Caco-2 (cell line): ENCODE data around the gene CSRP1. TPM values are rescaled to one million over a fixed set of nuclear protein-coding genes. Genes with fewer than 3 reads are reported as not detected.
A peak's percentile ranks its signal among the peaks of the same experiment; 100 is the strongest.

ENCODE experiments used
- BruUV-seq: library from RNA; stranded (reverse); fragments of 400-500 nt; replicated peaks from 2 replicates; lab custom pipeline; 2021; lab: Mats Ljungman, UMichigan
- CTCF ChIA-PET: fragments of 300-600 bp; sonication (Branson Sonifier 250); formaldehyde crosslinking; loops from one replicate; lab custom pipeline; 2022; ENCODE audit warnings: antibody characterized with exemption; lab: Charles Lee
- POLR2A ChIA-PET: fragments of 300-600 bp; sonication (Branson Sonifier 250); formaldehyde crosslinking; loops from one replicate; lab custom pipeline; 2022; ENCODE audit warnings: antibody characterized with exemption; lab: Charles Lee
- DNase-seq, 2 experiments: peaks; one replicate each; pipeline versions ENCODE4 v3.0.0 to v3.0.0-alpha.2; 2020 to 2022
- H3K27me3 ChIP-seq: replicated peaks from 2 replicates; pipeline ENCODE4 v1.6.0; 2011; ENCODE audit warnings: low read length; ENCODE audit not compliant: control insufficient read depth, insufficient read depth
- H3K36me3 ChIP-seq: 2 replicates; pipeline ENCODE4 v1.5.1; 2011; ENCODE audit warnings: low read length; ENCODE audit not compliant: control insufficient read depth, insufficient read depth
- H3K4me1 ChIP-seq: fragments of 250-450 bp; sonication (Bioruptor Pico); 2 replicates; pipeline ENCODE4 v1.5.1; 2020; ENCODE audit warnings: mild to moderate bottlenecking
- H3K4me3 ChIP-seq: 2 replicates; pipeline ENCODE4 v1.5.1; 2011; ENCODE audit warnings: low read depth, mild to moderate bottlenecking, control low read depth, low read length
- H3K9me3 ChIP-seq: fragments of 250-450 bp; sonication (Bioruptor Pico); 2 replicates; pipeline ENCODE4 v1.5.1; 2020; ENCODE audit warnings: mild to moderate bottlenecking, moderate library complexity
- H3K27ac Mint-ChIP-seq: one replicate; pipeline ENCODE4 v1.8.0; 2022; ENCODE audit warnings: mixed read lengths; ENCODE audit not compliant: unreplicated experiment
- H3K27me3 Mint-ChIP-seq: one replicate; pipeline ENCODE4 v1.8.0; 2022; ENCODE audit warnings: mixed read lengths; ENCODE audit not compliant: insufficient read depth, unreplicated experiment
- H3K36me3 Mint-ChIP-seq: one replicate; pipeline ENCODE4 v1.8.0; 2022; ENCODE audit warnings: mild to moderate bottlenecking, mixed read lengths; ENCODE audit not compliant: insufficient read depth, unreplicated experiment
- H3K4me1 Mint-ChIP-seq: one replicate; pipeline ENCODE4 v1.8.0; 2022; ENCODE audit warnings: low read depth, mixed read lengths; ENCODE audit not compliant: unreplicated experiment
- H3K4me3 Mint-ChIP-seq: one replicate; pipeline ENCODE4 v1.8.0; 2022; ENCODE audit warnings: mild to moderate bottlenecking, moderate library complexity, mixed read lengths; ENCODE audit not compliant: unreplicated experiment
- H3K9me3 Mint-ChIP-seq: one replicate; pipeline ENCODE4 v1.8.0; 2022; ENCODE audit warnings: mixed read lengths; ENCODE audit not compliant: unreplicated experiment
- intact Hi-C: fragments of 100-400 bp; cut with micrococcal nuclease; formaldehyde crosslinking; loops from one replicate; pipeline ENCODE4 v1.10.0; 2022; ENCODE audit not compliant: unreplicated experiment
- total RNA-seq: library from RNA; stranded (reverse); gene quantifications from 2 replicates; pipeline ENCODE4 v1.2.3, GENCODE V29; 2022
- TF ChIP-seq, protein P1 (sequence below), 2 experiments: fragments of 200-600 bp in 1 of 2; IDR thresholded peaks; 1 replicate in 1 of 2; 2 replicates in 1 of 2; pipeline versions ENCODE4 v1.5.1 to v1.8.0; 2011 to 2022; ENCODE audit warnings: antibody characterized with exemption in 1 of 2, control low read depth in 1 of 2, inconsistent platforms in 1 of 2, low read depth in 1 of 2, low read length in 1 of 2, mild to moderate bottlenecking in 1 of 2, moderate library complexity in 1 of 2; ENCODE audit not compliant: insufficient read depth in 1 of 2, severe bottlenecking in 1 of 2, unreplicated experiment in 1 of 2

The CSRP1 gene
- total RNA-seq, 1 experiment from 2014 or later, result 60.0 TPM

DNA sequence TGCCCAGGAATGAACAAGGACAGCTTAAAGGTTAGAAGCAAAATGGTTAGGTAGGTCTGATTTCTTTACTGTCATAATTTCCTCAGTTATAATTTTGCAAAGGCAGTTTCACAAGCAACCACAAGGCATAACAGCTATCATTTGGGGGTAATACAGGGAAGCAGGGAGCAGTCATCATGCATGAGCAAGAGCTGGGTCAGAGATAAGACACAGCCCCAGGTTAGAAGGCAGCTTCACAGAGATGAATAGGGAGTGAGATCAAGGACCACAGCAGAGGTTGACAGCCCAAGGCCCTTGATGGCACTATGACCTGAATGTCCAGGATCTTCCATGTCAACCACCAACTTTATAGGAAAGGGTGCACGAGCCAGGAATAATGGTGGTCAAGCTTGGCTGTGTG is 9.0 kb upstream of the CSRP1 start:
- no TSS peak for BruUV-seq
- no peaks in the 10 kb centered on the region for H3K36me3 Mint-ChIP-seq
- H3K27ac Mint-ChIP-seq, result peak overlapping the region; percentile 68
- no peaks in the 10 kb centered on the region for H3K9me3 Mint-ChIP-seq
- no peak overlapping the region for H3K4me3 ChIP-seq
- H3K4me1 Mint-ChIP-seq, result peaks cover 47% of the 10 kb centered on the region
- TF ChIP-seq, protein P1, sequence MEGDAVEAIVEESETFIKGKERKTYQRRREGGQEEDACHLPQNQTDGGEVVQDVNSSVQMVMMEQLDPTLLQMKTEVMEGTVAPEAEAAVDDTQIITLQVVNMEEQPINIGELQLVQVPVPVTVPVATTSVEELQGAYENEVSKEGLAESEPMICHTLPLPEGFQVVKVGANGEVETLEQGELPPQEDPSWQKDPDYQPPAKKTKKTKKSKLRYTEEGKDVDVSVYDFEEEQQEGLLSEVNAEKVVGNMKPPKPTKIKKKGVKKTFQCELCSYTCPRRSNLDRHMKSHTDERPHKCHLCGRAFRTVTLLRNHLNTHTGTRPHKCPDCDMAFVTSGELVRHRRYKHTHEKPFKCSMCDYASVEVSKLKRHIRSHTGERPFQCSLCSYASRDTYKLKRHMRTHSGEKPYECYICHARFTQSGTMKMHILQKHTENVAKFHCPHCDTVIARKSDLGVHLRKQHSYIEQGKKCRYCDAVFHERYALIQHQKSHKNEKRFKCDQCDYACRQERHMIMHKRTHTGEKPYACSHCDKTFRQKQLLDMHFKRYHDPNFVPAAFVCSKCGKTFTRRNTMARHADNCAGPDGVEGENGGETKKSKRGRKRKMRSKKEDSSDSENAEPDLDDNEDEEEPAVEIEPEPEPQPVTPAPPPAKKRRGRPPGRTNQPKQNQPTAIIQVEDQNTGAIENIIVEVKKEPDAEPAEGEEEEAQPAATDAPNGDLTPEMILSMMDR (IDR thresholded peaks at IDR 0.05; ENCODE audit: insufficient read depth in 1 of 2, low read depth in 1 of 2, low read length in 1 of 2, severe bottlenecking in 1 of 2, unreplicated experiment in 1 of 2), result no peak
- H3K4me1 ChIP-seq, result peaks cover 71% of the 10 kb centered on the region
- no peaks in the 10 kb centered on the region for H3K36me3 ChIP-seq
- H3K27me3 ChIP-seq, result no peaks in the 10 kb centered on the region
- peak overlapping the region; percentile 58 for H3K4me3 Mint-ChIP-seq
- H3K27me3 Mint-ChIP-seq, result no peaks in the 10 kb centered on the region
- peak in 1 of 2 experiments; percentile 55 for DNase-seq
- intact Hi-C loops, result no loop called here
- no peaks in the 10 kb centered on the region for H3K9me3 ChIP-seq
- CTCF ChIA-PET, result interaction anchor here (1.0 to 5.7 kb wide), 2 partner anchors 34 to 80 kb away, joined by 4 to 198 read pairs; no protein-coding TSS in a partner anchor
- POLR2A ChIA-PET, result interaction anchor here (0.5 to 2.4 kb wide), 2 partner anchors 12 to 15 kb away, joined by 3 to 9 read pairs; no protein-coding TSS in a partner anchor

DNA sequence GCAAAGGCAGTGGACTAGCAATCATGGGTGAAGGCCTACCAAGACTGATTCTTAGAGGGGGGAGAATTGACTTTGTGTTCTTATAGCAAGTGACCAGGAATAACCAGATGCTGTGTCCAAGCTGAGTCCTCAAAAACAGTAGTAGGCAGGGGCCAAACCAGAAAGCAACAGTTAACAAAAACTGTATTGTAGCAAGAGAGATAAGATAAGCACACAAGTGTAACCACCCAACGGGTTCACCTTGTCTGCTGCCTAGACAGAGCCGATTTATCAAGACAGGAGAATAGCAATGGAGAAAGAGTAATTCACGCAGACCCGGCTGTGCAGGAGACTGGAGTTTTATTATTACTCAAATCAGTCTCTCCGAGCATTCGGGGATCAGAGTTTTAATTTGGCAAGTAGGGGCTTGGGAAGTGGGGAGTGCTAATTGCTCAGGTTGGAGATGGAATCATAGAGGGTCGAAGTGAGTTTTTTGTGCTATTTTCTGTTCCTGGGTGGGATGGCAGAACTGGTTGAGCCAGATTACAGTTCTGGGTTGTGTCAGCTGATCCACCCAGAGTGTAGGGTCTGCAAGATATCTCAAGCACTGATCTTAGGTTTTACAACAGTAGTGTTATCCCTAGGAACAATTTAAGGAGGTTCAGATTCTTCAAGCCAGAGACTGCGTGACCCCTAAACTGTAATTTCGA is 8.3 kb upstream of the CSRP1 start:
- ChIA-PET POLR2A (interaction anchor here (2.4 kb wide), 1 partner anchor 11 kb away, joined by 9 read pairs; no protein-coding TSS in a partner anchor), CTCF (interaction anchor here (5.7 kb wide), 1 partner anchor 33 kb away, joined by 198 read pairs; no protein-coding TSS in a partner anchor)
- peaks cover 71% of the 10 kb centered on the region for H3K4me1 ChIP-seq
- H3K9me3 ChIP-seq, result no peaks in the 10 kb centered on the region
- TF ChIP-seq, protein P1 (IDR thresholded peaks at IDR 0.05; ENCODE audit: insufficient read depth in 1 of 2, low read depth in 1 of 2, low read length in 1 of 2, severe bottlenecking in 1 of 2, unreplicated experiment in 1 of 2), result no peak
- no peaks in the 10 kb centered on the region for H3K27me3 ChIP-seq
- Mint-ChIP-seq H3K27ac (peak overlapping the region; percentile 68), H3K36me3 (no peaks in the 10 kb centered on the region), H3K9me3 (no peaks in the 10 kb centered on the region), H3K27me3 (no peaks in the 10 kb centered on the region), H3K4me1 (peaks cover 47% of the 10 kb centered on the region), H3K4me3 (peak overlapping the region; percentile 58)
- H3K4me3 ChIP-seq, result no peak overlapping the region
- H3K36me3 ChIP-seq, result no peaks in the 10 kb centered on the region
- DNase-seq, result no peak
- intact Hi-C loops, result no loop called here
- no TSS peak for BruUV-seq

DNA sequence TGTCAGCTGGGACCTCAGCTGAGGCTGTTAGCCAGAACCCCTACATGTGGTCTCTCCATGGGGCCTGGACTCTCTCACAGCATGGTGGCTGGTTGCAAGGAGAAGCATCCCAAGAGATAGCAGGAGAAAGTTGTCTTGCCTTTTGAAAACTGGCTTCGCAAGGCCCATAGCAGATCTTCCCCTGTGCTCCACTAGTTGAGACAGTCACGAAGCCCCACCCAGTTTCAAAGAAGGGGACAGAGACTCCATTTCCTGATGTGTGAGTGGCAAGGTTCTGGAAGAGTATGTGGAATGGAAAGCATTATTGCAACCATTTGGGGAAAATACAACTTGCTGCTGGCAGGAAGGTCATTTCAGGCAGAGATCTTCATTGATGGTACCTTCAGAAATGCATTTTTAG is 7.5 kb upstream of the CSRP1 start:
- TF ChIP-seq, protein P1 (IDR thresholded peaks at IDR 0.05; ENCODE audit: insufficient read depth in 1 of 2, low read depth in 1 of 2, low read length in 1 of 2, severe bottlenecking in 1 of 2, unreplicated experiment in 1 of 2), result no peak
- peaks cover 71% of the 10 kb centered on the region for H3K4me1 ChIP-seq
- peak overlapping the region; percentile 58 for H3K4me3 Mint-ChIP-seq
- ChIA-PET POLR2A (no interaction called here), CTCF (interaction anchor here (3.6 to 5.7 kb wide), 2 partner anchors 11 to 32 kb away, joined by 61 to 198 read pairs; no protein-coding TSS in a partner anchor)
- no TSS peak for BruUV-seq
- no peak for DNase-seq
- H3K4me3 ChIP-seq, result no peak overlapping the region
- H3K36me3 Mint-ChIP-seq, result no peaks in the 10 kb centered on the region
- H3K9me3 Mint-ChIP-seq, result no peaks in the 10 kb centered on the region
- no peak overlapping the region for H3K27ac Mint-ChIP-seq
- no peaks in the 10 kb centered on the region for H3K9me3 ChIP-seq
- peaks cover 53% of the 10 kb centered on the region for H3K4me1 Mint-ChIP-seq
- H3K27me3 ChIP-seq, result no peaks in the 10 kb centered on the region
- H3K27me3 Mint-ChIP-seq, result no peaks in the 10 kb centered on the region
- intact Hi-C loops, result no loop called here
- no peaks in the 10 kb centered on the region for H3K36me3 ChIP-seq
